Naive thymus-derived CD4-positive, alpha-beta T cell (primary cell): ENCODE measurements around the gene OVCH1. TPM values are rescaled to one million over a fixed set of nuclear protein-coding genes. Genes with fewer than 3 reads are reported as not detected.

Source experiments
- ATAC-seq: fragments of 150-1000 bp; cut with Tn5 transposase; 2 replicates; pipeline ENCODE4 v1.10.0; 2021; ENCODE audit warnings: mild to moderate bottlenecking, moderate library complexity
- CTCF ChIA-PET: fragments of 350-600 bp; sonication (Branson Sonifier 250); formaldehyde crosslinking; loops from one replicate; lab custom pipeline; 2021; ENCODE audit warnings: antibody characterized with exemption; lab: Charles Lee
- POLR2A ChIA-PET: fragments of 350-600 bp; sonication (Branson Sonifier 250); formaldehyde crosslinking; loops from one replicate; lab custom pipeline; 2021; ENCODE audit warnings: antibody characterized with exemption, inconsistent platforms; lab: Charles Lee
- DNase-seq, 9 donors: peaks; one replicate each; pipeline versions ENCODE4 v3.0.0 to v3.0.0-alpha.2; 2020 to 2022; ENCODE audit warnings: mixed read lengths in 1 of 9
- H3K27ac ChIP-seq: one replicate; pipeline ENCODE4 v1.7.0; 2013; ENCODE audit warnings: mild to moderate bottlenecking, low read depth, low read length, moderate library complexity
- H3K27me3 ChIP-seq, 2 donors: one replicate each; pipeline ENCODE4 v1.7.0; 2013; ENCODE audit warnings: low read length in 2 of 2, mild to moderate bottlenecking in 2 of 2, moderate library complexity in 2 of 2; ENCODE audit not compliant: control insufficient read depth in 2 of 2, insufficient read depth in 2 of 2
- H3K36me3 ChIP-seq, 3 experiments: 1 replicate in 2 of 3; 2 replicates in 1 of 3; pipeline ENCODE4 v1.7.0; 2013; ENCODE audit warnings: low read length in 3 of 3, mild to moderate bottlenecking in 3 of 3, moderate library complexity in 1 of 3; ENCODE audit not compliant: insufficient read depth in 3 of 3, control insufficient read depth in 2 of 3
- H3K4me1 ChIP-seq, 2 donors: one replicate each; pipeline ENCODE4 v1.7.0; 2013; ENCODE audit warnings: low read length in 2 of 2, mild to moderate bottlenecking in 2 of 2, moderate library complexity in 1 of 2; ENCODE audit not compliant: control insufficient read depth in 2 of 2, insufficient read depth in 2 of 2
- H3K4me3 ChIP-seq: 2 replicates; pipeline ENCODE4 v1.7.0; 2013; ENCODE audit warnings: mild to moderate bottlenecking, low read length
- H3K9me3 ChIP-seq, 3 experiments: 1 replicate in 2 of 3; 2 replicates in 1 of 3; pipeline ENCODE4 v1.7.0; 2013; ENCODE audit warnings: low read length in 3 of 3; ENCODE audit not compliant: control insufficient read depth in 2 of 3
- H3K27ac Mint-ChIP-seq, 9 donors: one replicate each; pipeline ENCODE4 v1.8.0; 2020 to 2022; ENCODE audit warnings: mixed read lengths in 9 of 9, mild to moderate bottlenecking in 8 of 9, moderate library complexity in 5 of 9, inconsistent platforms in 2 of 9
- H3K27me3 Mint-ChIP-seq, 5 donors: one replicate each; pipeline ENCODE4 v1.8.0; 2021 to 2022; ENCODE audit warnings: mixed read lengths in 5 of 5, mild to moderate bottlenecking in 1 of 5
- H3K36me3 Mint-ChIP-seq, 5 donors: one replicate each; pipeline ENCODE4 v1.8.0; 2020 to 2022; ENCODE audit warnings: mixed read lengths in 5 of 5, mild to moderate bottlenecking in 3 of 5, inconsistent platforms in 1 of 5
- H3K4me1 Mint-ChIP-seq, 7 donors: one replicate each; pipeline ENCODE4 v1.8.0; 2020 to 2022; ENCODE audit warnings: mixed read lengths in 7 of 7, mild to moderate bottlenecking in 3 of 7, inconsistent platforms in 1 of 7
- H3K4me3 Mint-ChIP-seq, 10 donors: one replicate each; pipeline ENCODE4 v1.8.0; 2020 to 2022; ENCODE audit warnings: mild to moderate bottlenecking in 10 of 10, mixed read lengths in 10 of 10, moderate library complexity in 6 of 10, inconsistent platforms in 2 of 10
- H3K9me3 Mint-ChIP-seq, 11 donors: one replicate each; pipeline ENCODE4 v1.8.0; 2020 to 2022; ENCODE audit warnings: mixed read lengths in 11 of 11, mild to moderate bottlenecking in 4 of 11, inconsistent platforms in 1 of 11, moderate library complexity in 1 of 11
- intact Hi-C, 2 donors: fragments of 100-400 bp; cut with micrococcal nuclease; formaldehyde crosslinking; loops; one replicate each; pipeline ENCODE4 v1.15.1; 2023
- polyA plus RNA-seq, 2 donors: library from polyadenylated mRNA; unstranded; fragments of 300-500 nt; fragmentation: Illumina TruSeq; gene quantifications; one replicate each; pipeline ENCODE4 v1.2.3, GENCODE V29; 2021
- total RNA-seq, 6 experiments: library from RNA in 5 of 6; stranded (reverse) in 5 of 6; gene quantifications; 1 replicate in 5 of 6; 2 replicates in 1 of 6; pipeline ENCODE4 v1.2.3 and lab custom pipeline; 2021 to 2026

OVCH1 gene, protein sequence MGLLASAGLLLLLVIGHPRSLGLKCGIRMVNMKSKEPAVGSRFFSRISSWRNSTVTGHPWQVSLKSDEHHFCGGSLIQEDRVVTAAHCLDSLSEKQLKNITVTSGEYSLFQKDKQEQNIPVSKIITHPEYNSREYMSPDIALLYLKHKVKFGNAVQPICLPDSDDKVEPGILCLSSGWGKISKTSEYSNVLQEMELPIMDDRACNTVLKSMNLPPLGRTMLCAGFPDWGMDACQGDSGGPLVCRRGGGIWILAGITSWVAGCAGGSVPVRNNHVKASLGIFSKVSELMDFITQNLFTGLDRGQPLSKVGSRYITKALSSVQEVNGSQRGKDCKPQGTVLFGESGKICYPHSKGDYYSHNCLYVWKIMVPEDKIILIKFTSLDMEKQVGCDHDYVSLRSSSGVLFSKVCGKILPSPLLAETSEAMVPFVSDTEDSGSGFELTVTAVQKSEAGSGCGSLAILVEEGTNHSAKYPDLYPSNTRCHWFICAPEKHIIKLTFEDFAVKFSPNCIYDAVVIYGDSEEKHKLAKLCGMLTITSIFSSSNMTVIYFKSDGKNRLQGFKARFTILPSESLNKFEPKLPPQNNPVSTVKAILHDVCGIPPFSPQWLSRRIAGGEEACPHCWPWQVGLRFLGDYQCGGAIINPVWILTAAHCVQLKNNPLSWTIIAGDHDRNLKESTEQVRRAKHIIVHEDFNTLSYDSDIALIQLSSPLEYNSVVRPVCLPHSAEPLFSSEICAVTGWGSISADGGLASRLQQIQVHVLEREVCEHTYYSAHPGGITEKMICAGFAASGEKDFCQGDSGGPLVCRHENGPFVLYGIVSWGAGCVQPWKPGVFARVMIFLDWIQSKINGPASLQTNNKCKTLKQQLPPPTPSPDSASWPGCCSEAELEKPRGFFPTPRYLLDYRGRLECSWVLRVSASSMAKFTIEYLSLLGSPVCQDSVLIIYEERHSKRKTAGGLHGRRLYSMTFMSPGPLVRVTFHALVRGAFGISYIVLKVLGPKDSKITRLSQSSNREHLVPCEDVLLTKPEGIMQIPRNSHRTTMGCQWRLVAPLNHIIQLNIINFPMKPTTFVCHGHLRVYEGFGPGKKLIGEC
- total RNA-seq, result not detected
- not detected for polyA plus RNA-seq
- not detected for total RNA-seq (lab: John Stamatoyannopoulos, UW)

DNA sequence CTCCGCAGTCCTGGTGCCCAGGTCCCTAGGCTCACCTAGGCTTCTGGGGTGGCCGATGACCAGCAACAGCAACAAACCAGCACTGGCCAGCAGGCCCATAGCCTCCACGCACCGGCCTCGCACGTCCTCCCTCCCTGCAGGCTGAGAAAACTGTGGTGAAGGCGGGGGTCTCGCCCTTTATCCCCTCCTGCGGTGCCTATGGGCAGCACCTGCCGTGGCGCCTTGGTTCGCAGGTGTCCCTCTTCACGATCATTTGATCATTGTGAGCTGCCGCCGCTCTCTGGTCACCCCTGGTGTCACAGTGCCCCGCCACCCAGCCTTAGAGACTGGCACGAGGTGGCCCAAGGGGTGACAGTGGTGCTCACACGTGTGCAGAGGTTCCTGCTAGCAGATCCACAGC lies at the start of gene OVCH1:
TSS of gene OVCH1 (minus strand) at position 99 of the 400 bp plus-strand sequence. CDS start at position 99, 0 bp downstream.
- peaks cover 4 to 20% (median 6%) of the 10 kb centered on the region in 5 donors for H3K27me3 Mint-ChIP-seq
- Histone ChIP-seq H3K4me1 (no peaks in the 10 kb centered on the region), H3K27ac (no peak within 1 kb of the TSS), H3K36me3 (no peaks in the 10 kb centered on the region), H3K9me3 (no peaks in the 10 kb centered on the region), H3K4me3 (no peak within 1 kb of the TSS), H3K27me3 (no peaks in the 10 kb centered on the region)
- H3K4me3 Mint-ChIP-seq, result no peak within 1 kb of the TSS
- no peak within 1 kb of the TSS for H3K27ac Mint-ChIP-seq
- no peaks in the 10 kb centered on the region for H3K36me3 Mint-ChIP-seq
- intact Hi-C loops, result no loop called here
- H3K4me1 Mint-ChIP-seq, result peaks cover 0 to 1% (median 0%) of the 10 kb centered on the region in 7 donors
- POLR2A ChIA-PET, result no interaction called here
- ATAC-seq, result no peak
- no peak for DNase-seq
- CTCF ChIA-PET, result no interaction called here
- no peaks in the 10 kb centered on the region for H3K9me3 Mint-ChIP-seq

DNA sequence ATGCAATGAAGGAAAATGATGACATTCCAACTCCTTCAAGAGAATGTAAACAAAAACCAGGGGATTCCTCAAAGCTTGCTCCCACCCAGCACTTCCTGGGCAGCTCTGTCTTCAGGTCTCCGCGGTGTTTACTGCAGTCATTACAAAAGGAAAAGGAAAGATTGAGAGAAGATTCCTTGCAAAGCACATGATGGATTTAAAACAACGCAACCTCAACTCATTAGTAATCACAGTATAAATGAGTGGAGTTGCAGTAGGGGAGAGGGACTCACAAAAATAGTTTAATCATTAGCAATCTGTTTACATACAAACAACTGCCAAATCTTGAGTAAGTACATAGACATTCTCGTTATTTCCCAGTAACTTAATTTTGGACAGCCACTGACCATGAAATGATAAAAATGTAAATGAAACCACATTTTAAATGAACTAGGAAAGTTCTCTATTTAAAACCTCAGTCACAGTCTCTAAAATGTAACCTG lies 49.7 kb upstream of the OVCH1 start:
- Mint-ChIP-seq H3K27me3 (peaks cover 2 to 18% (median 13%) of the 10 kb centered on the region in 5 donors), H3K36me3 (no peaks in the 10 kb centered on the region), H3K27ac (no peak overlapping the region), H3K4me1 (no peaks in the 10 kb centered on the region), H3K4me3 (no peak overlapping the region), H3K9me3 (peaks cover 0 to 2% (median 0%) of the 10 kb centered on the region in 11 donors)
- no peaks in the 10 kb centered on the region for H3K4me1 ChIP-seq
- intact Hi-C loops, result no loop called here
- no peak overlapping the region for H3K27ac ChIP-seq
- ChIA-PET CTCF (no interaction called here), POLR2A (no interaction called here)
- H3K36me3 ChIP-seq, result no peaks in the 10 kb centered on the region
- no peak for ATAC-seq
- no peak overlapping the region for H3K4me3 ChIP-seq
- no peaks in the 10 kb centered on the region for H3K9me3 ChIP-seq
- no peak for DNase-seq
- no peaks in the 10 kb centered on the region for H3K27me3 ChIP-seq

DNA sequence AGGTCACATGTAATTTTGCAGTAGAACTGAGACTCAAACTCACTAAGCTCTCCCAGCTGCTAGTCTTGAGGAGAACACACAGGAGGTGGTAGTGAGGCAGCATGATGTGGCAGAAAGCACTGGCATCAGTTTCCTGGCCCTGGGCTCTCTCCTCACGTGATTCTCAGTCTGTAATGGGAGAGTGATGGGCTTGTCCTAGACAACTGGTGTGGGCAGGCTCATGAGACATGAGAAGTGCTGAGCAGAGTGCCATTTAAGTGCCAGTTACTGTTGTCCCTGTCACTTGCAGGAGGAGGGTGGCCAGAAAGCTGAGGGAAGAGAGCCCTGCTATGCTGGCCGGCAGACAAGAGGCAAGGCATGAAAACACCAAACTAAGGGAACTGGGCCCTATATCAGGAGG lies 48.5 kb upstream of the OVCH1 start:
- ATAC-seq, result no peak
- no peaks in the 10 kb centered on the region for H3K4me1 Mint-ChIP-seq
- no peaks in the 10 kb centered on the region for H3K36me3 ChIP-seq
- ChIA-PET POLR2A (no interaction called here), CTCF (no interaction called here)
- intact Hi-C loops, result no loop called here
- no peaks in the 10 kb centered on the region for H3K4me1 ChIP-seq
- H3K27ac ChIP-seq, result no peak overlapping the region
- peaks cover 2 to 23% (median 16%) of the 10 kb centered on the region in 5 donors for H3K27me3 Mint-ChIP-seq
- peaks cover 0 to 2% (median 0%) of the 10 kb centered on the region in 11 donors for H3K9me3 Mint-ChIP-seq
- no peak for DNase-seq
- H3K4me3 ChIP-seq, result no peak overlapping the region
- H3K4me3 Mint-ChIP-seq, result no peak overlapping the region
- no peaks in the 10 kb centered on the region for H3K27me3 ChIP-seq
- H3K9me3 ChIP-seq, result no peaks in the 10 kb centered on the region
- no peaks in the 10 kb centered on the region for H3K36me3 Mint-ChIP-seq
- no peak overlapping the region for H3K27ac Mint-ChIP-seq

DNA sequence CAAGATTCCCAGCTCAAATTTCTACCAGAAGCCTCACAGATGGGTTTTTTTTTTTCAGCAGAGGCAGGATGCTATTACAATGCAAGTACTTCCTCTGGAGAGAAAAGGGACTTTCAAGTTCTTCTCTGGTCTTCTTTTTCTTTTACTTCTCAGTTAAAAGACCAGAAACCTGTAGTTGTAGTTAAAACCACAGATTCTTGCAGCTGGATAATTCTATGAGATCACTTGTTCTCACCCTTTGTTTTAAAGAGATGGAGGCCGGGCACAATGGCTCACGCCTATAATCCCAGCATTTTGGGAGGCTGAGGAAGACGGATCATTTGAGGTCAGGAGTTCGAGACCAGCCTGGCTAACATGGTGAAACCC lies 47.6 kb upstream of the OVCH1 start:
- Histone ChIP-seq H3K9me3 (no peaks in the 10 kb centered on the region), H3K36me3 (no peaks in the 10 kb centered on the region), H3K4me1 (no peaks in the 10 kb centered on the region), H3K27ac (no peak overlapping the region), H3K4me3 (no peak overlapping the region), H3K27me3 (no peaks in the 10 kb centered on the region)
- intact Hi-C loops, result no loop called here
- DNase-seq, result no peak
- H3K4me1 Mint-ChIP-seq, result no peaks in the 10 kb centered on the region
- ChIA-PET POLR2A (no interaction called here), CTCF (no interaction called here)
- H3K36me3 Mint-ChIP-seq, result no peaks in the 10 kb centered on the region
- H3K9me3 Mint-ChIP-seq, result peaks cover 0 to 2% (median 0%) of the 10 kb centered on the region in 11 donors
- no peak for ATAC-seq
- no peak overlapping the region for H3K27ac Mint-ChIP-seq
- no peak overlapping the region for H3K4me3 Mint-ChIP-seq
- peaks cover 2 to 29% (median 18%) of the 10 kb centered on the region in 5 donors for H3K27me3 Mint-ChIP-seq

DNA sequence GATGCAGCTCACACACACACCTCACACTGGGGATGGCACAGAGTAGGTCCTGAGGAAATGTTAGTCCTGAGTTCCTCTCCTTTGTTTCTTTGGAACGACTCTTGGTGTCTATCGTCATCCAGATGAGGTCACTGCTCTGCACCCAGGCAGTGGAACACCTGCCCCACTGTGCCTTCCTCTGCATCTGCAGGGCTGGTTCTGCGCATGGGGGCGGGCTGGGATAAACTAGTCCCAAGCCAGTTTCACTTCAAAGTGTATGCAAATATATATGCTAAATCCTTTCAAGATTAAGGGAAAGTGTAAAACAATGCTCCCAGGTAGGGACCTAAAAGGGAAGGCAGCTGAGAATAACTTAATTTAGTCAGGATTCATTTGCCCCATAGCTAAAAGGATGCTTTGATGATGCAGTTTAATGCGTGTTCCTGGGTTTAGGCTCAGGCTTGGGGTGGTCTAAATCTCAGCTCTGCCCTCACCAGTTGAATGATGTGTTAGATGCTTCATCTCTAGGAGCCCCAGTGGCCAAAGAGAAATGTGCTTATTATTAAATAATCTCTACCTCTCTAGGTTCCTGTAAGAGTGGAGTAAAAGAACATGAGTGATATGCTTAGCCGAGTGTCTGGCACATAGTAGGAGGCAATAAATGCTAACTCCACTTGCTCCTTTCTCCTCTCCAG lies 47.1 kb upstream of the OVCH1 start:
- CTCF ChIA-PET, result no interaction called here
- Mint-ChIP-seq H3K4me3 (no peak overlapping the region), H3K27ac (no peak overlapping the region), H3K4me1 (no peaks in the 10 kb centered on the region), H3K27me3 (peaks cover 2 to 33% (median 24%) of the 10 kb centered on the region in 5 donors), H3K9me3 (peaks cover 0 to 2% (median 0%) of the 10 kb centered on the region in 11 donors), H3K36me3 (no peaks in the 10 kb centered on the region)
- H3K9me3 ChIP-seq, result no peaks in the 10 kb centered on the region
- POLR2A ChIA-PET, result no interaction called here
- H3K27me3 ChIP-seq, result no peaks in the 10 kb centered on the region
- no peak overlapping the region for H3K27ac ChIP-seq
- ATAC-seq (no peak), DNase-seq (no peak)
- no peak overlapping the region for H3K4me3 ChIP-seq
- H3K4me1 ChIP-seq, result no peaks in the 10 kb centered on the region
- no peaks in the 10 kb centered on the region for H3K36me3 ChIP-seq
- intact Hi-C loops, result no loop called here

DNA sequence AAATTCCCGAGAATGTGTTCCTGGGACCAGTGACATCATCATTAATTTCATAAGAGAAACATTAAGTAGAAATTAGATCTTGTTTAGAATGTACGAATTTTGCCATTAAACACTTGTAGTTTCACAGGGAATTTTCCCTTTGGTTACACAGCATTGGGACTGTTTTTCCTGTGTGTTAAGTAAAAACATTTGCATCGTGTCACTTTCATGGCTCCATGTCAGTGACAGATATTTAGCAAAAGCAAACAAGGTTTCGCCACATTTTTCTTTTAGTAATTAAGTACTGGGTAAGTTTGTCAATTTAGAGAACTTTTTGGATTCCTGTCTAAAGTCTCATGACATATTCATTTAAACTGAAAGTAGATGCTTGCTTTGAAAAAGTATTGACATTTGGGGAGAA lies 45.5 kb upstream of the OVCH1 start:
- no peak overlapping the region for H3K4me3 Mint-ChIP-seq
- Histone ChIP-seq H3K27me3 (no peaks in the 10 kb centered on the region), H3K4me1 (no peaks in the 10 kb centered on the region), H3K9me3 (no peaks in the 10 kb centered on the region), H3K36me3 (no peaks in the 10 kb centered on the region), H3K27ac (no peak overlapping the region), H3K4me3 (no peak overlapping the region)
- ATAC-seq (no peak), DNase-seq (no peak)
- peaks cover 2 to 34% (median 25%) of the 10 kb centered on the region in 5 donors for H3K27me3 Mint-ChIP-seq
- intact Hi-C loops, result no loop called here
- no peak overlapping the region for H3K27ac Mint-ChIP-seq
- POLR2A ChIA-PET, result no interaction called here
- no peaks in the 10 kb centered on the region for H3K4me1 Mint-ChIP-seq
- CTCF ChIA-PET, result no interaction called here
- no peaks in the 10 kb centered on the region for H3K36me3 Mint-ChIP-seq
- peaks cover 0 to 2% (median 0%) of the 10 kb centered on the region in 11 donors for H3K9me3 Mint-ChIP-seq
